NB4 (cell line): ENCODE results near the gene SEMA6B.

Source experiments
- CTCF ChIP-seq: IDR thresholded peaks from one replicate; pipeline ENCODE4 v1.5.1; 2012; ENCODE audit warnings: low read depth, low read length
- MAX ChIP-seq: IDR thresholded peaks from 2 replicates; pipeline ENCODE4 v1.6.1; 2011; ENCODE audit warnings: low read depth, low read length
- MYC ChIP-seq: IDR thresholded peaks from 2 replicates; pipeline ENCODE4 v1.6.1; 2011; ENCODE audit warnings: low read depth, low read length
- POLR2A ChIP-seq: IDR thresholded peaks from 2 replicates; pipeline ENCODE4 v1.6.1; 2011; ENCODE audit warnings: mild to moderate bottlenecking; ENCODE audit not compliant: insufficient read length; ENCODE audit errors: extremely low read depth

GRCh38 chr19:4577020-4577782, 17.7 kb upstream of the SEMA6B start:
- TF ChIP-seq CTCF (no peak), POLR2A (no peak), MAX (no peak), MYC (no peak)
